Right lobe of liver (tissue), 4 donors: ENCODE results near the gene EPHA1.

ENCODE experiments used
- CTCF ChIP-seq, 4 donors: fragments of 200-600 bp in 3 of 4; fragments of 450-650 bp in 1 of 4; IDR thresholded peaks; one replicate each; pipeline versions ENCODE4 v1.5.1 to v1.8.0; 2016 to 2022; ENCODE audit warnings: antibody characterized with exemption in 4 of 4, mild to moderate bottlenecking in 2 of 4
- POLR2A ChIP-seq: fragments of 450-650 bp; IDR thresholded peaks from one replicate; pipeline ENCODE4 v1.6.1; 2017; ENCODE audit warnings: antibody characterized with exemption, mild to moderate bottlenecking
- donor health status: DM: no; HTN: no; CAD: no.
- donor health status: DM: no; HTN: no; CAD: no.
- donor health status: DM: no; HTN: yes; CAD: no.

DNA sequence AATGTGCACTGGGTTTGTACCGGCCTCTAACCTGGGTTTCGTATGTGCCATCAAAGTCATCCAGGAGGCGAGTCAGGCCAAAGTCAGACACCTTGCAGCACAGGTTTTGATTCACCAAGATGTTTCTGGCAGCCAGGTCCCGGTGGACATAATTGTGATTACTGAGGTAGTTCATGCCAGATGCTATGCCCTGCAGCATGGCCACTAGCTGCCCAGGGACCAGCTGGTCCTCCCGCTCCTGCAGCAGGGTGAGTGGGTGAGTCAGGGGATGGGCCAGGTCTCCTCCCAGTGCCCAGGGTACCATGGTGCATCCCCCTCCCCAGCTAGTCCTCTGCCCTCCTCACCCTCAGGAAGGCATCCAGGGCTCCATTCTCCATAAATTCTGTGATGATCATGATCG, 13.9 kb downstream of the EPHA1 start:
- no peak for TF ChIP-seq CTCF (IDR thresholded peaks at IDR 0.05)
- no peak for TF ChIP-seq POLR2A
